ENCODE measurements around the gene CD3G. TPM values are rescaled to one million over a fixed set of nuclear protein-coding genes. Genes with fewer than 3 reads are reported as not detected.
A peak's percentile ranks its signal among the peaks of the same experiment; 100 is the strongest.
"Not testable (repeated sequence)": the region's sequence is repeated elsewhere in the genome, so short reads cannot be mapped to it uniquely, and the experiment has no call there.

CD3G gene
- total RNA-seq, 1 donor from 2014 or later = not detected

- DNase-seq = no peak
These were observed 38.8 kb downstream of the CD3G start for GRCh38 chr11:118382954-118383353.

- DNase-seq = no peak
These were observed 39.5 kb downstream of the CD3G start for GRCh38 chr11:118383657-118384056.

- no peak for DNase-seq
These were observed 52.0 kb downstream of the CD3G start for GRCh38 chr11:118396097-118396501.

- DNase-seq = no peak
These were observed 53.3 kb downstream of the CD3G start for GRCh38 chr11:118397448-118397847.

- DNase-seq = peak; percentile 26
These were observed 54.8 kb downstream of the CD3G start for GRCh38 chr11:118398791-118399559.

- peak; percentile 92 for DNase-seq
These were observed 57.2 kb downstream of the CD3G start, which contains the start of gene ATP5MG for GRCh38 chr11:118401151-118401879. ATP5MG (plus strand) TSS chr11:118401606; CDS start chr11:118401666, 60 bp downstream.

- DNase-seq = peak; percentile 23
These were observed 57.9 kb downstream of the CD3G start for GRCh38 chr11:118401880-118402590.

- DNase-seq = not testable (repeated sequence)
These were observed 58.5 kb downstream of the CD3G start for GRCh38 chr11:118402594-118402993.

Other genes starting within 250 kb of the CD3G start
- gene SCN4B, start 191.5 kb upstream of the CD3G start, total RNA-seq = 0.09 TPM in 1 of 2 replicates, not detected in the other
- under 0.01 TPM in 1 of 2 replicates, not detected in the other for gene SCN2B, start 167.7 kb upstream of the CD3G start, total RNA-seq
- gene JAML, start 119.3 kb upstream of the CD3G start, total RNA-seq = under 0.01 TPM in 1 of 2 replicates, not detected in the other
- 7.3 and 8.7 TPM in 2 replicates for gene MPZL3, start 92.0 kb upstream of the CD3G start, total RNA-seq
- gene MPZL2, start 80.0 kb upstream of the CD3G start, total RNA-seq = 73.5 and 98.5 TPM in 2 replicates
- not detected in 2 replicates for gene CD3E, start 39.6 kb upstream of the CD3G start, total RNA-seq
- gene CD3D, start 1.6 kb upstream of the CD3G start, total RNA-seq = not detected in 2 replicates
- 32.5 and 43.3 TPM in 2 replicates for gene UBE4A, start 15.3 kb downstream of the CD3G start, total RNA-seq
- gene ATP5MG, start 57.3 kb downstream of the CD3G start, total RNA-seq = 46.4 and 58.9 TPM in 2 replicates
- gene KMT2A, start 92.1 kb downstream of the CD3G start, total RNA-seq = 34.4 and 49.6 TPM in 2 replicates
- 2.5 and 3.2 TPM in 2 replicates for gene TTC36, start 183.1 kb downstream of the CD3G start, total RNA-seq
- gene TMEM25, start 186.8 kb downstream of the CD3G start, total RNA-seq = 29.6 and 36.1 TPM in 2 replicates
- gene IFT46, start 221.6 kb downstream of the CD3G start, total RNA-seq = 18.7 and 23.3 TPM in 2 replicates
- gene ARCN1, start 228.1 kb downstream of the CD3G start, total RNA-seq = 102 and 180 TPM in 2 replicates